RWPE1 (cell line): ENCODE measurements around the gene CCDC82.

Experiments
- CTCF ChIA-PET: fragments of 350-600 bp; sonication (Branson Sonifier 250); formaldehyde crosslinking; extraction: SDS; loops from one replicate; lab custom pipeline; 2021; lab: Yijun Ruan, JAX
- POLR2A ChIA-PET: fragments of 400-600 bp; formaldehyde crosslinking; extraction: SDS; loops from one replicate; lab custom pipeline; 2020; ENCODE audit warnings: antibody characterized with exemption; ENCODE audit not compliant: low non-redundant PET; lab: Yijun Ruan, JAX
- DNase-seq: peaks from one replicate; pipeline ENCODE4 v3.0.0; 2012; ENCODE audit warnings: low spot score
- H3K27ac ChIP-seq: fragments of 450-650 bp; 2 replicates; pipeline ENCODE4 v1.5.1; 2017
- TF ChIP-seq, protein P1 (sequence below): fragments of 450-650 bp; conservative IDR thresholded peaks from 2 replicates; pipeline ENCODE4 v1.5.1; 2017; ENCODE audit warnings: low read depth, mild to moderate bottlenecking

The CCDC82 gene

GRCh38 chr11:96309016-96309642 lies 80.6 kb downstream of the CCDC82 start:
- DNase-seq, result no peak
- TF ChIP-seq, protein P1, sequence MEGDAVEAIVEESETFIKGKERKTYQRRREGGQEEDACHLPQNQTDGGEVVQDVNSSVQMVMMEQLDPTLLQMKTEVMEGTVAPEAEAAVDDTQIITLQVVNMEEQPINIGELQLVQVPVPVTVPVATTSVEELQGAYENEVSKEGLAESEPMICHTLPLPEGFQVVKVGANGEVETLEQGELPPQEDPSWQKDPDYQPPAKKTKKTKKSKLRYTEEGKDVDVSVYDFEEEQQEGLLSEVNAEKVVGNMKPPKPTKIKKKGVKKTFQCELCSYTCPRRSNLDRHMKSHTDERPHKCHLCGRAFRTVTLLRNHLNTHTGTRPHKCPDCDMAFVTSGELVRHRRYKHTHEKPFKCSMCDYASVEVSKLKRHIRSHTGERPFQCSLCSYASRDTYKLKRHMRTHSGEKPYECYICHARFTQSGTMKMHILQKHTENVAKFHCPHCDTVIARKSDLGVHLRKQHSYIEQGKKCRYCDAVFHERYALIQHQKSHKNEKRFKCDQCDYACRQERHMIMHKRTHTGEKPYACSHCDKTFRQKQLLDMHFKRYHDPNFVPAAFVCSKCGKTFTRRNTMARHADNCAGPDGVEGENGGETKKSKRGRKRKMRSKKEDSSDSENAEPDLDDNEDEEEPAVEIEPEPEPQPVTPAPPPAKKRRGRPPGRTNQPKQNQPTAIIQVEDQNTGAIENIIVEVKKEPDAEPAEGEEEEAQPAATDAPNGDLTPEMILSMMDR, result no peak
- no peak overlapping the region for H3K27ac ChIP-seq
- ChIA-PET CTCF (interaction anchor here (0.6 kb wide), 1 partner anchor 11 kb away, joined by 3 read pairs; no protein-coding TSS in a partner anchor), POLR2A (no interaction called here)

- ChIA-PET CTCF (interaction anchor here (0.6 to 1.2 kb wide), 3 partner anchors 35 to 487 kb away, joined by 3 to 5 read pairs (median 3); partner anchors contain the start of gene MAML2), POLR2A (no interaction called here)
- TF ChIP-seq, protein P1, result no peak
- DNase-seq, result peak; percentile 82
- H3K27ac ChIP-seq, result peak overlapping the region; percentile 92
Measured at GRCh38 chr11:96307776-96308140, 82.0 kb downstream of the CCDC82 start.

- H3K27ac ChIP-seq, result peak overlapping the region; percentile 92
- ChIA-PET POLR2A (no interaction called here), CTCF (interaction anchor here (0.6 to 1.2 kb wide), 4 partner anchors 36 to 1122 kb away, joined by 3 to 5 read pairs (median 4); partner anchors contain the start of gene MAML2)
- TF ChIP-seq, protein P1, result no peak
- DNase-seq, result peak; percentile 84
Measured at GRCh38 chr11:96306933-96307775, 82.6 kb downstream of the CCDC82 start.

GRCh38 chr11:96306600-96306932 lies 83.1 kb downstream of the CCDC82 start:
- H3K27ac ChIP-seq, result no peak overlapping the region
- CTCF ChIA-PET, result interaction anchor here (0.6 to 1.2 kb wide), 2 partner anchors 36 to 1121 kb away, joined by 4 to 5 read pairs; partner anchors contain the start of gene MAML2
- DNase-seq, result no peak
- POLR2A ChIA-PET, result no interaction called here
- TF ChIP-seq, protein P1, result no peak

DNA sequence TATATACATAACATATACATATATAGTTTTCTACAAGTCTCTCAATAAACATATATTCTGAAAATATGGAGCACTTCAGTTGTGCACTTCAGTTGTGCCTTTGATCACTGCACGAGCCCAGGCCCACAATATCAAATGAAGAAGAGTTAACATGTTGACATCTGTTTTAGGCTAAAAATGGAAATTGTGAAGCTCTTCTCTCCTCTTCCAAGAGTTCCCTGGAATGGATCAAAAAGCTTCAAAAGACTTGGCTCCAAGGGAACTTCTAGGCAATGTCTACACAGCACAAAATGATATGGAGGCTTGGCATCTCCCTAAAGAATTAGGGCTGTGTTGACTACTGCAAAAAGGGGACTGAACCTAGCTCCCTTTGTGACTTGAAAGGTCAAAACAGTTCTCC lies 83.6 kb downstream of the CCDC82 start:
- TF ChIP-seq, protein P1, result no peak
- POLR2A ChIA-PET, result no interaction called here
- no peak for DNase-seq
- no peak overlapping the region for H3K27ac ChIP-seq
- CTCF ChIA-PET, result interaction anchor here (0.7 kb wide), 1 partner anchor 33 kb away, joined by 4 read pairs; no protein-coding TSS in a partner anchor

DNA sequence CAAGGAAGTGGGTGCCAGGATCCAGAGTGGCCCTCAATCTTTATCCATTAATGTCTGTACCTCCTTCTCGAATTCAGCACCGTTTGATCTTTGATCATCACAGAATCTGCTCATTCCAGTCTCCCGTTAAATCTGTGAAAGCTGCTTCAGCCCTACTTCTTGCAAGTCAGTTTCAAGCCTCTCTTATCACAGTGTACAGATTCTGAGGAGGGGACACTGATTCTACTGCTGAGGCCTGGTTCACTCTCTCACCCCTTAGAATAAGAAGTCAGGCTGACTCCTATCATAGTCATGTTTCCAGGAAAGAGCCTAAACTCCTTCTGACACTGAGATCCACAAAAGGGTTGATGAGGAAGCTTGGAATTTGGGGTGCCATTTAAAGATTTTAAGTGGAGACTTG lies 85.7 kb downstream of the CCDC82 start:
- POLR2A ChIA-PET, result no interaction called here

More for the DNA sequence above, 85.7 kb downstream of the CCDC82 start:
- TF ChIP-seq, protein P1, result no peak
- H3K27ac ChIP-seq, result peak overlapping the region; percentile 80
- DNase-seq, result no peak
- CTCF ChIA-PET, result interaction anchor here (0.6 kb wide), 2 partner anchors 23 to 59 kb away, joined by 3 read pairs; no protein-coding TSS in a partner anchor
